ENCODE data around the gene CNTNAP2.

CNTNAP2 gene

GRCh38 chr7:147535701-147536111, 1419.1 kb downstream of the CNTNAP2 start:
- Histone ChIP-seq H3K36me3 (ENCODE audit: control insufficient read depth, insufficient read depth, low read length) (no peaks in the 10 kb centered on the region), H3K4me1 (ENCODE audit: control insufficient read depth, insufficient read depth, low read length) (no peaks in the 10 kb centered on the region)

GRCh38 chr7:147539685-147540084, 1423.1 kb downstream of the CNTNAP2 start:
- H3K36me3 ChIP-seq (ENCODE audit: control insufficient read depth, insufficient read depth, low read length): no peaks in the 10 kb centered on the region

More at GRCh38 chr7:147535701-147536111, 1419.1 kb downstream of the CNTNAP2 start:
- Histone ChIP-seq H3K27ac (ENCODE audit: low read depth, low read length) (no peak overlapping the region), H3K4me3 (ENCODE audit: low read length) (no peak overlapping the region), H3K9ac (ENCODE audit: low read length) (no peak overlapping the region), H3K27me3 (ENCODE audit: control insufficient read depth, insufficient read depth, low read length) (no peaks in the 10 kb centered on the region)

GRCh38 chr7:147540743-147541142, 1424.1 kb downstream of the CNTNAP2 start:
- Histone ChIP-seq H3K9ac (ENCODE audit: low read length) (no peak overlapping the region), H3K27me3 (ENCODE audit: control insufficient read depth, insufficient read depth, low read length) (no peaks in the 10 kb centered on the region), H3K4me1 (ENCODE audit: control insufficient read depth, insufficient read depth, low read length) (no peaks in the 10 kb centered on the region), H3K27ac (ENCODE audit: low read depth, low read length) (no peak overlapping the region), H3K36me3 (ENCODE audit: control insufficient read depth, insufficient read depth, low read length) (no peaks in the 10 kb centered on the region), H3K4me3 (ENCODE audit: low read length) (no peak overlapping the region)

More at GRCh38 chr7:147539685-147540084, 1423.1 kb downstream of the CNTNAP2 start:
- H3K9ac ChIP-seq (ENCODE audit: low read length): no peak overlapping the region
- no peaks in the 10 kb centered on the region for H3K27me3 ChIP-seq (ENCODE audit: control insufficient read depth, insufficient read depth, low read length)
- no peak overlapping the region for H3K27ac ChIP-seq (ENCODE audit: low read depth, low read length)
- no peak overlapping the region for H3K4me3 ChIP-seq (ENCODE audit: low read length)
- H3K4me1 ChIP-seq (ENCODE audit: control insufficient read depth, insufficient read depth, low read length): no peaks in the 10 kb centered on the region

- no peaks in the 10 kb centered on the region for H3K27me3 ChIP-seq (ENCODE audit: control insufficient read depth, insufficient read depth, low read length)
- no peaks in the 10 kb centered on the region for H3K4me1 ChIP-seq (ENCODE audit: control insufficient read depth, insufficient read depth, low read length)
- H3K36me3 ChIP-seq (ENCODE audit: control insufficient read depth, insufficient read depth, low read length): no peaks in the 10 kb centered on the region
- H3K4me3 ChIP-seq (ENCODE audit: low read length): no peak overlapping the region
- H3K9ac ChIP-seq (ENCODE audit: low read length): no peak overlapping the region
- no peak overlapping the region for H3K27ac ChIP-seq (ENCODE audit: low read depth, low read length)
Observed at GRCh38 chr7:147541261-147541660, 1424.7 kb downstream of the CNTNAP2 start.

DNA sequence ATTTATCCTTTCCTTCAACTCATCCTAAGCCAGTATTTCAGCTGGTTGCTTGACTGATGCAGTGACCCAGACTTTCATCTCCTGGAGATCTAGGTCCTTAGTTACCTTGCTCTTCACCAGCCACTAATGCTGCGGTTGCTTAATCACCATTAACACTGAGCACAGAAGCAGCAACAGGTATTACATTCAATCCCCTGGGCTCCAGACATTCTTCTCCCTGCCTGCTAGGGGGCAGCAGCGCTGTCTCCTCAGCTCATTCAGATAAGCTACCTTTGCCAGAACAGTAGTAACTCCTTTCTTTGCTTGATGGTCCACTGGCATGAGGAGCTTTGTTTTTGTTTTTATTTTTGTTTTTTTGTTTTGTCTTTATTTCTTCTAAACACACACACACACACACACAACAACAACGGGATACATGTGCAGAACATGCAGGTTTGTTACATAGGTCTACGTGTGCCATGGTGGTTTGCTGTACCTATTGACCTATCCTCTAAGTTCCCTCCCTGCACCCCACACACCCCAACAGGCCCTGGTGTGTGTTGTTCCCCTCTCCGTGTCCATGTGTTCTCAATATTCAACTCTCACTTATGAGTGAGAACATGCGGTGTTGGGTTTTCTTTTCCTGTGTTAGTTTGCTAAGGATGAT, 1430.8 kb downstream of the CNTNAP2 start:
- no peaks in the 10 kb centered on the region for H3K36me3 ChIP-seq (ENCODE audit: control insufficient read depth, insufficient read depth, low read length)
- no peak overlapping the region for H3K9ac ChIP-seq (ENCODE audit: low read length)
- no peak overlapping the region for H3K27ac ChIP-seq (ENCODE audit: low read depth, low read length)
- H3K27me3 ChIP-seq (ENCODE audit: control insufficient read depth, insufficient read depth, low read length): no peaks in the 10 kb centered on the region
- no peak overlapping the region for H3K4me3 ChIP-seq (ENCODE audit: low read length)
- H3K4me1 ChIP-seq (ENCODE audit: control insufficient read depth, insufficient read depth, low read length): no peaks in the 10 kb centered on the region

DNA sequence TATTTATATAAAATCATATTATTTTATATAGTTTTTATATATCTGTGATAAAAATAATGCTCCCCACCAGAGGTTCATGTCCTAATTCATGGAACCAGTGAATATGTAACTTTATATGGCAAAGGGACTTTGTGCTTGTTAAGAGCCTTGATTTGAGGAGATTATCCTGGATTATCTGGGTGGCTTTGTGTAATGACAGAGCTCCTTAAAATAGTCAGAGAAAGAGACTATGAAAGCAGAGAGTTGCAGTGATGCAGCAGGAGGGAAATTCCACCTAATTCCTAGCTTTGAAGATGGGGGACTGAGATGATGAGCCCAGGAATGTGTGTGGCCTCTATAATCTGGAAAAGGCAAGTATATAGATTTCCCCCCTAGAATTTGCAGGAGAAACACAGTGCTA, 1439.7 kb downstream of the CNTNAP2 start:
- H3K36me3 ChIP-seq (ENCODE audit: control insufficient read depth, insufficient read depth, low read length): no peaks in the 10 kb centered on the region
- no peak overlapping the region for H3K9ac ChIP-seq (ENCODE audit: low read length)
- H3K4me1 ChIP-seq (ENCODE audit: control insufficient read depth, insufficient read depth, low read length): no peaks in the 10 kb centered on the region
- no peak overlapping the region for H3K27ac ChIP-seq (ENCODE audit: low read depth, low read length)
- no peak overlapping the region for H3K4me3 ChIP-seq (ENCODE audit: low read length)
- no peaks in the 10 kb centered on the region for H3K27me3 ChIP-seq (ENCODE audit: control insufficient read depth, insufficient read depth, low read length)

DNA sequence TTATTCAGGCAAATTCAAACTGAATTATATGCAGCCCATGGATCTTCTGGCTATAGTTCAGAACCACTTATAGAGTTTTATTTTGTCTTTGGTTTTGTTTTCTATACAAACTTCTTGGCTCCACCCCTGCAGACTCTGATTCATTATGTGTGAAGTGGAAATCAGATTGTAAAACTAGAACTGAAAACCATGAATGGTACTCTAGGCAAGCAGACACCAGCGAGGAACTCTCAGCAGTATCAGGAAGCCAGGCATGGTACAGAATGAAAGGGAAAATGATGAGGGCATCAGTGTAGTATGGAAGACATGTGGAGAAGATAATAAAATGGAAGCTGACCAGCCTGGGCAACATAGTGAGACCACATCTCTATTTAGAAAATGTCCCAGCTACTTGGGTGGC, 1447.1 kb downstream of the CNTNAP2 start:
- no peak overlapping the region for H3K9ac ChIP-seq (ENCODE audit: low read length)
- no peak overlapping the region for H3K27ac ChIP-seq (ENCODE audit: low read depth, low read length)
- no peaks in the 10 kb centered on the region for H3K27me3 ChIP-seq (ENCODE audit: control insufficient read depth, insufficient read depth, low read length)
- H3K4me1 ChIP-seq (ENCODE audit: control insufficient read depth, insufficient read depth, low read length): no peaks in the 10 kb centered on the region
- H3K36me3 ChIP-seq (ENCODE audit: control insufficient read depth, insufficient read depth, low read length): no peaks in the 10 kb centered on the region
- H3K4me3 ChIP-seq (ENCODE audit: low read length): no peak overlapping the region

DNA sequence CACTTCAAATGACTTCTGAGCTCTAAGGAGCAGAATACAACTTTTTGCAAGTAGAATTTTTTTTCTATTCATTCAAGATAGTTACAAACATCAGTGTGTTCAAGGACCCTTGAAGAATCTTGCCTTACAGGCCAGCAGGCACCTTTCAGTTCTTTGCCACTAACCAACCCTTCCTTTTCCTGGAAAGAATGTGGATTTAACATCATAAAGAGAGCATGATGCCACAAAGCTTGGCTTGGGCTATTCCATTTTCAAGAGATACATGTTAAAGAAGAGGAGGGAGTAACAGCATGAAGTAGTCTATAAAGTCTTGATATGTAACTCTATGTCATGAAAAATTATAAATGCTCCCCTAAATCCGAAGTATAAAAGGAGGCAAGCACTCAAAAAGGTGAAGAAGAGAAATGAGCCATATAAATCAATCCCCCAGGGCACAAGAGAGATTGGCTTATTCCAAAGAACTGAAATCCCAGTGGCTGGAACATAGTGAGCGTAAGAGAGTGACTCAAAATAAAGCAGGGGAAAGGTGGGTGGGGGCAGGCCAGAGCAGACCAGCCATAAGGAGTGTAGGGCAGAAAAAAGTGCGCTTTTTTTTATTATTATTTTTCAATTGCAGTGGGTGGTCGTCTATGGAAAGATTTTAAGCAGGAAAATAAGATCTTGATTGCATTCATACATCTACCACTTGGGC, 1448.3 kb downstream of the CNTNAP2 start:
- H3K4me1 ChIP-seq (ENCODE audit: control insufficient read depth, insufficient read depth, low read length): no peaks in the 10 kb centered on the region
- no peak overlapping the region for H3K27ac ChIP-seq (ENCODE audit: low read depth, low read length)
- no peak overlapping the region for H3K9ac ChIP-seq (ENCODE audit: low read length)
- H3K36me3 ChIP-seq (ENCODE audit: control insufficient read depth, insufficient read depth, low read length): no peaks in the 10 kb centered on the region
- no peaks in the 10 kb centered on the region for H3K27me3 ChIP-seq (ENCODE audit: control insufficient read depth, insufficient read depth, low read length)
- no peak overlapping the region for H3K4me3 ChIP-seq (ENCODE audit: low read length)

- Histone ChIP-seq H3K4me3 (ENCODE audit: low read length) (no peak overlapping the region), H3K9ac (ENCODE audit: low read length) (no peak overlapping the region), H3K4me1 (ENCODE audit: control insufficient read depth, insufficient read depth, low read length) (no peaks in the 10 kb centered on the region), H3K27ac (ENCODE audit: low read depth, low read length) (no peak overlapping the region), H3K27me3 (ENCODE audit: control insufficient read depth, insufficient read depth, low read length) (no peaks in the 10 kb centered on the region), H3K36me3 (ENCODE audit: control insufficient read depth, insufficient read depth, low read length) (no peaks in the 10 kb centered on the region)
Observed at GRCh38 chr7:147567043-147567442, 1450.4 kb downstream of the CNTNAP2 start.

DNA sequence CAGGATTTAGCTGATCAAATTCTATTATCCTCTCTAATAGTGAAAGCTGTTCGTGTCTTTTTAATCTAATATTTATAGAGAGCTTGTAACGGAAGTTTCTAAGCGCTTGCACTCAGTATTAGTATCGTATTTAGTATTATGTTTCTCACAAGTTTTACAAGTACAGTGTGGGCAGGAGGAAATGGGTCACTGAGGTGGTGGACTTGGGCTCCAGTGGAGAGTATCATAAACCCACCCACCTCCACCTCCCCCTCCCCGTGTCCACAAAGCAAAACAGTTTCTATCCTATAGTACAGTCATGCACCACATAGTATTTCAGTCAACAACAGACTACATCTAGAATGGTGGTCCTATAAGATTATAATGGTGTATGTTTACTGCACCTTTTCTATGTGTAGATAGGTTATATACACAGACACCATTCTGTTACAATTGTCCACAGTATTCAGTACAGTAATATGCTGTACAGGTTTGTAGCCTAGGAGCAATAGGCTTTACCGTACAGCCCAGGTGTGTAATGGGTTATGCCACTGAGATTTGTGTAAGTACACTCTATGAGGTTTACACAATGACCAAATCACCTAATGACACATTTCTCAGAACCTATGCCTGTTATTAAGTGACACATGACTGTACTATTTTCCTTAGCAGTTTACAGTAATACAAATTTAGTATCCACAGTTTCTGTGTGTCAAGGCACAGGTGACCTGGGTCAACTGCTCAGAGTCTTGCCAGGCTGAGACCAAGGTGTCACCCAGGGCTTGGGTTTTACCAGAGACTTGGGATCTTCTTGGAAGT, 1452.7 kb downstream of the CNTNAP2 start:
- H3K4me3 ChIP-seq (ENCODE audit: low read length): no peak overlapping the region
- no peaks in the 10 kb centered on the region for H3K27me3 ChIP-seq (ENCODE audit: control insufficient read depth, insufficient read depth, low read length)
- no peaks in the 10 kb centered on the region for H3K36me3 ChIP-seq (ENCODE audit: control insufficient read depth, insufficient read depth, low read length)
- no peak overlapping the region for H3K9ac ChIP-seq (ENCODE audit: low read length)
- no peak overlapping the region for H3K27ac ChIP-seq (ENCODE audit: low read depth, low read length)
- no peaks in the 10 kb centered on the region for H3K4me1 ChIP-seq (ENCODE audit: control insufficient read depth, insufficient read depth, low read length)

- Histone ChIP-seq H3K36me3 (ENCODE audit: control insufficient read depth, insufficient read depth, low read length) (no peaks in the 10 kb centered on the region), H3K4me3 (ENCODE audit: low read length) (no peak overlapping the region), H3K9ac (ENCODE audit: low read length) (no peak overlapping the region), H3K4me1 (ENCODE audit: control insufficient read depth, insufficient read depth, low read length) (no peaks in the 10 kb centered on the region), H3K27ac (ENCODE audit: low read depth, low read length) (no peak overlapping the region), H3K27me3 (ENCODE audit: control insufficient read depth, insufficient read depth, low read length) (no peaks in the 10 kb centered on the region)
Observed at GRCh38 chr7:147570390-147570789, 1453.8 kb downstream of the CNTNAP2 start.

DNA sequence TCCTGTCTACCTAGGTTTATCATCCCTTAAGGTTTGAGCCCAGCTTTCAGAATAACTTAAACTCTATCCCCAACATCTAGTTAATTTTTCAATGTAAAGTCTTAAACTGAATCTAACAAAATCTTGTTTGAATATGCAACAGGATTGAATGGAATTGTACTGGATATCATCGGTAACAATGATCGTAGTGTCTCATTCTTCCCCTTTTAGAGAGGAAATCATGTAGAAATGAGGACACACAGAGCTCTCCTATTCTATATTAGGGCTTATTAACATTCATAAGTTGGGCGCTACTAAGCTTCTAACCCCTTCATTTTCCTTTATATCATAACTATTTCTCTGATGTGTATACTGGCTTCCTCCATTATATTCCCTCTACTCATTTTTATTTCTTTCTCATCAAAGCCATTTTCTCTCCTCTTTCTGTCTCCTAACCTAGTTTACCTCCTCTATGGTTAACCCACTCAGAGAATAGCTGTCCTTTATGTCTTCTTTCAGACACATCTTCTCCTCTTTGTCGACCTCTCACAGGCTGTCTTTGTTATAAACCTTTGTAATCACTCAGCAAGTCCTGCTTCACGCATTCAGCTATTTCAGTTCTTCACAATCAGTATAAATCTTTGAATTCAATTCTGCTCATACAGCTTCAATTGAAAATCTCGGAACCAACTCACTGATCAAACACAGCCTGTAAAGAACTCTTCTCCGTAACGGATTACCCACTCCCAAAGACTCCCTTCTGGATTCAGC, 1455.0 kb downstream of the CNTNAP2 start:
- no peak overlapping the region for H3K27ac ChIP-seq (ENCODE audit: low read depth, low read length)

More for the DNA sequence above, 1455.0 kb downstream of the CNTNAP2 start:
- H3K27me3 ChIP-seq (ENCODE audit: control insufficient read depth, insufficient read depth, low read length): no peaks in the 10 kb centered on the region
- H3K4me3 ChIP-seq (ENCODE audit: low read length): no peak overlapping the region
- no peak overlapping the region for H3K9ac ChIP-seq (ENCODE audit: low read length)
- no peaks in the 10 kb centered on the region for H3K36me3 ChIP-seq (ENCODE audit: control insufficient read depth, insufficient read depth, low read length)
- H3K4me1 ChIP-seq (ENCODE audit: control insufficient read depth, insufficient read depth, low read length): no peaks in the 10 kb centered on the region
